H7 (cell line): ENCODE measurements around the gene GYG1. TPM values are rescaled to one million over a fixed set of nuclear protein-coding genes. Genes with fewer than 3 reads are reported as not detected.

Source experiments
- DNase-seq: peaks from one replicate; pipeline ENCODE4 v3.0.0; 2012
- H3K27me3 ChIP-seq: 2 replicates; pipeline ENCODE4 v1.6.0; 2011; ENCODE audit warnings: mild to moderate bottlenecking, low read length; ENCODE audit not compliant: control insufficient read depth, insufficient read depth
- H3K36me3 ChIP-seq: replicated peaks from 2 replicates; pipeline ENCODE4 v1.5.1; 2011; ENCODE audit warnings: low read length; ENCODE audit not compliant: control insufficient read depth, insufficient read depth
- H3K4me3 ChIP-seq: 2 replicates; pipeline ENCODE4 v1.5.1; 2011; ENCODE audit warnings: low read depth, mild to moderate bottlenecking, control low read depth, low read length, moderate library complexity; ENCODE audit not compliant: insufficient read depth
- total RNA-seq: library from RNA; depleted of rRNA; stranded (reverse); fragments of >200 nt; shearing (Covaris generic); gene quantifications from 2 replicates; pipeline ENCODE4 v1.2.3, GENCODE V29; 2014

Gene GYG1
- total RNA-seq, 1 experiment from 2014 or later: 34.2 TPM

- peak; percentile 25 for DNase-seq
- no peaks in the 10 kb centered on the region for H3K27me3 ChIP-seq
- H3K4me3 ChIP-seq: no peak overlapping the region
- H3K36me3 ChIP-seq: no peaks in the 10 kb centered on the region; the same call in 1 of the 2 replicates
These were observed 8.5 kb downstream of the GYG1 start for GRCh38 chr3:148999806-149000205.

- no peak for DNase-seq
- no peak overlapping the region for H3K4me3 ChIP-seq
- H3K36me3 ChIP-seq: no peaks in the 10 kb centered on the region
- H3K27me3 ChIP-seq: no peaks in the 10 kb centered on the region
These were observed 8.9 kb downstream of the GYG1 start for GRCh38 chr3:149000206-149000745.

DNA sequence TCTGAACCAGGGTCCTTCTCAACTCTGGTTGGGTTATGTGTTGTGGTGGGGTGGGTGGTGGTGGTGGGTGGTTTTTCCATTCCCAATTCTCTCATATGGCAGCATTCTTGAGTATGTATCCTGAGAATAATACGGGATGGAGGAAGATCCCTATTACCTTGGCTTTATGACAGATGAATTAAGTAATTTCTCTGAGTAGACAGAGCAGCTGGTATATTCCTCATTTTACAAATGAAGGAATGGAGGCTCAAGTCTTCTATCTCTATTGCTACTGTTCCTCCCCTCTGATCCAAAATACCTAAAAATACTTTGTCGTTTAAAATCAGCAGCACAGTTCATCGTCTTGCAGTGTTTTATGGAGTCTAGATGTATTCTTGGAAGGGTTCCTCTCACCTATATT is 10.4 kb downstream of the GYG1 start:
- Histone ChIP-seq H3K36me3 (no peaks in the 10 kb centered on the region), H3K27me3 (no peaks in the 10 kb centered on the region)

GRCh38 chr3:149003653-149004305 is 12.4 kb downstream of the GYG1 start:
- DNase-seq: no peak
- Histone ChIP-seq H3K4me3 (no peak overlapping the region), H3K27me3 (no peaks in the 10 kb centered on the region), H3K36me3 (no peaks in the 10 kb centered on the region; the same call in none of the 2 replicates)

More for the DNA sequence above, 10.4 kb downstream of the GYG1 start:
- H3K4me3 ChIP-seq: no peak overlapping the region
- no peak for DNase-seq

DNA sequence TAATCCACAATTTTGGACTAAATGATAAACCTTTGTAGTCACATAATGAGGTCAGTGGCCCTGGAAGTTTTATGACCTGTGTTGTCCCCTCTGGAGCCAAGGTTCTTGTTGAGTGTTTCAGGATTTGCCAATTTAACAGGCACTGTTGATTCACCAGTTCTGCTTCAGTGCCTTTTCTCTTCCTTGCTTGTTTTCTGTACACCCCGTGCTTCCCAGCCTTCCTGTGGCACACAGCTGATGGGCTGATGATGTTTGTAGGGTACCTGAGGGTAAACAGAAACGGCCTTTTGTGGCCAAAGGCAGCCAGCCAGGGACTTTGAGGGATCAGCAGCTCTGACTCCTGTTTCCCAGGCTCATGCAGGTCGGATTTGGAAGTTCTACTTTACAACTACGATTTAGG is 13.3 kb downstream of the GYG1 start:
- no peak for DNase-seq
- H3K36me3 ChIP-seq: peaks cover under 1% of the 10 kb centered on the region

DNA sequence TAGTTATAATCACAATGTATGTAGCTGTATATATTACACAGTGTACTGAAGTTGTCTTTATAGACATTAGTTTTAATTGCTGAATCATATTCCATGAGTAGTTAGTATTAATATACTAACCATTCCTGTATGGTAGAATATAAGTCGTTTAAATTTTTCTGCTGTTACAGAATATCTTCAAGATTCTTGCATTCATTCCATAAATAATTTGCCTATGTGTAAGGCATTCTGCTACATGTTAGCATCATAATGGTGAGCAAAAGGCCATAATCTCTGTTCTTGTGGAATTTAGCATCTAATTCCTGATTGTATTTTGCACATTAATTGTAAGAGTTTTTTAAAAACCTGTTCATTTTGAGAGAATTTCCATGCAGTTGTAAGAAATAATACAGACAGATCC is 14.1 kb downstream of the GYG1 start:
- Histone ChIP-seq H3K4me3 (no peak overlapping the region), H3K36me3 (peaks cover 1% of the 10 kb centered on the region), H3K27me3 (no peaks in the 10 kb centered on the region)
- DNase-seq: no peak

More for the DNA sequence above, 13.3 kb downstream of the GYG1 start:
- H3K4me3 ChIP-seq: no peak overlapping the region
- no peaks in the 10 kb centered on the region for H3K27me3 ChIP-seq

- Histone ChIP-seq H3K27me3 (no peaks in the 10 kb centered on the region), H3K36me3 (peaks cover 1% of the 10 kb centered on the region), H3K4me3 (no peak overlapping the region)
- no peak for DNase-seq
These were observed 16.4 kb downstream of the GYG1 start for GRCh38 chr3:149007567-149008257.

- H3K36me3 ChIP-seq: peaks cover 1% of the 10 kb centered on the region
- H3K27me3 ChIP-seq: no peaks in the 10 kb centered on the region
- no peak for DNase-seq
- no peak overlapping the region for H3K4me3 ChIP-seq
These were observed 18.4 kb downstream of the GYG1 start for GRCh38 chr3:149009732-149010131.

DNA sequence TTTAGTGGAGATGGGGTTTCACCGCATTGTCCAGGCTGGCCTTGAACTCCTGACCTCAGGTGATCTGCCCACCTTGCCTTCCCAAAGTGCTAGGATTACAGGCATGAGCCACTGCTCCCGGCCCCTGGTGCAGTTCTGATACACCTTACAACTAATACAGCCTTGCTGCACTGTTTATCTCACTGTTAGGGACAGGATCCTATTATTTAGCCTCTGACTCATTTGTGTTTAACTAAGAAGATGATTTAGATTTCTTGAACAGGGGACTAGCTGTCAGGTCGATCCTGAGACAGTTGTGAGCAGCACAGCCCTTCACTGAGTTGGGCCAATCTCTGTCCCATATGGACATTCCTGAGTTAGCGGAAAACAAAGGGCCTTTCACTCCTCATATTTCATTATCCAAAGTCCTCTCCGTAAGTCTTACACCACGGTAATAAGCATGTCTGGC is 19.2 kb downstream of the GYG1 start:
- peaks cover 1% of the 10 kb centered on the region for H3K36me3 ChIP-seq
- no peaks in the 10 kb centered on the region for H3K27me3 ChIP-seq
- no peak overlapping the region for H3K4me3 ChIP-seq
- no peak for DNase-seq

- H3K36me3 ChIP-seq: peaks cover 1% of the 10 kb centered on the region
- H3K27me3 ChIP-seq: no peaks in the 10 kb centered on the region
- no peak overlapping the region for H3K4me3 ChIP-seq
- no peak for DNase-seq
These were observed 19.6 kb downstream of the GYG1 start for GRCh38 chr3:149010966-149011365.

DNA sequence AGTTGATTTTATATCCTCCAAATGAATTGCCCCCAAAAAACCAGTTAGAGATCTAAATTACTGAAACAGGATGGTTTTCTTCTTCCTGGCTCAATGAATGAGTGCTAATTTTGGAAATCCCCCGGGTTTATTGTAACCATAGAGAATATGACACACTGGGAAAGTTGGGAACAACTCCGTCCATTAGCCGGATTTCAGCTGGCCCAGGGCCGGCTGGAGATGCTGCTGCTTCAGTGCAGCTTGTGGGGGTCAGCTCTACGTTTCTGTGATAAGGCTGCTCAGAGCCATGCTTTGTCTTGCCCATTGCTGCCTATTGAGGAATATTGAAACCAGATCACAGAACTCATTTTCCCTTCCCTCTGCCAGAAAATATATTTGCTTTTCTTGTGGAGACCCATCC is 20.3 kb downstream of the GYG1 start:
- DNase-seq: no peak
- Histone ChIP-seq H3K27me3 (no peaks in the 10 kb centered on the region), H3K4me3 (no peak overlapping the region), H3K36me3 (peaks cover 1% of the 10 kb centered on the region)

DNA sequence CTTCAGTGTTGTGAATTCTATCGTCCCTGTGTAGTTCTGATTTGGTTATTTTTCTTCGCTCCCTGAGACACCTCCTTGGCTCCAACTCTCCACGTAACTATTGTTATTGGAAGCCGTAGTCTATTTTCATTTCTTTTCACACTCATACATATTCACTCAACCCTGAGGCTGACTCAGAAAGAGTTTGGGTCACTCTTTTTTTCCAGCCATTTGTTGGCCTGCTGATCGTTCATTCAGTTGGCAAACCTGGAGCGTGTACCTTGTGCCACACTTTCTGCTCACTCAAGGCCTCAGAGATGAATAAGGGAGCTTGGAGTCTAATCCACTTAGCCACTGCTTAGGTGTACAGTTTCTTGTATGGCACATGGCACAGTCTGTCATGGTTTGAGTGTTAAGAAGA is 22.4 kb downstream of the GYG1 start:
- no peak for DNase-seq
- Histone ChIP-seq H3K36me3 (peaks cover 1% of the 10 kb centered on the region; the same call in 1 of the 2 replicates), H3K4me3 (no peak overlapping the region), H3K27me3 (no peaks in the 10 kb centered on the region)

DNA sequence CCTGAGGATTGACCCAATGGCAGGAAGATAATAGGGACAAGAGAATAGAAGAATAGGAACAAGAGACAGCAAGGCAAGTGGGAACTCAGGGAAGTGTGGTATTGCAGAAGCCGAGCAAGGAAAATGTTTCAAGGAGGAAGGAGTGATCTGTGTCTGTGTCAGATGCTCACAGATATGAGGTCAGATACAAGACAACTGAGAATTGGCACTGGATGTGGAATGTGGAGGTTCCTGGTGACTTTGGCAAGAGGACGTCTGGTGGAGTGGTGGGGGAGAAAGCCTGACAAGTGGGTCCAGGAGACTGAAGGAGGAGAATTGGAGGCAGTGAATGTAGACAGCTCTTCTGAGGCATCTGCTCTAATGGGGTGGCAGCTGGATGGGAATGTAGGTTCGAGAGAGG is 24.1 kb downstream of the GYG1 start:
- Histone ChIP-seq H3K27me3 (no peaks in the 10 kb centered on the region), H3K36me3 (no peaks in the 10 kb centered on the region), H3K4me3 (no peak overlapping the region)
- DNase-seq: no peak

- Histone ChIP-seq H3K27me3 (no peaks in the 10 kb centered on the region), H3K36me3 (no peaks in the 10 kb centered on the region), H3K4me3 (no peak overlapping the region)
- no peak for DNase-seq
These were observed 24.9 kb downstream of the GYG1 start for GRCh38 chr3:149016242-149016641.
